ENCODE data around the gene RDH16. TPM values are rescaled to one million over a fixed set of nuclear protein-coding genes. Genes with fewer than 3 reads are reported as not detected.

RDH16 gene
- total RNA-seq, 3 donors from 2014 or later: 0.14 to 0.28 (median 0.19) TPM

- no peak for DNase-seq
- no peaks in the 10 kb centered on the region for H3K9me3 ChIP-seq
- TF ChIP-seq CTCF (IDR thresholded peaks at IDR 0.05): no peak
Observed at GRCh38 chr12:56932146-56932545, 25.3 kb downstream of the RDH16 start.

GRCh38 chr12:56931474-56931978, 25.9 kb downstream of the RDH16 start:
- DNase-seq: peak in 1 of 3 donors; percentile 38
- no peaks in the 10 kb centered on the region for H3K4me1 ChIP-seq (ENCODE audit: low read depth)
- H3K9me3 ChIP-seq: no peaks in the 10 kb centered on the region
- intact Hi-C loops (cut with DNase I, micrococcal nuclease): no loop called here
- H3K4me3 ChIP-seq: no peak overlapping the region
- peak; percentile 50 for ATAC-seq
- no peaks in the 10 kb centered on the region for H3K36me3 ChIP-seq (ENCODE audit: low read depth)
- no peak for TF ChIP-seq CTCF (IDR thresholded peaks at IDR 0.05)

More at GRCh38 chr12:56932146-56932545, 25.3 kb downstream of the RDH16 start:
- Histone ChIP-seq H3K4me1 (ENCODE audit: low read depth) (no peaks in the 10 kb centered on the region), H3K4me3 (no peak overlapping the region), H3K36me3 (ENCODE audit: low read depth) (no peaks in the 10 kb centered on the region)
- no peak for ATAC-seq
- intact Hi-C loops (cut with DNase I, micrococcal nuclease): no loop called here

DNA sequence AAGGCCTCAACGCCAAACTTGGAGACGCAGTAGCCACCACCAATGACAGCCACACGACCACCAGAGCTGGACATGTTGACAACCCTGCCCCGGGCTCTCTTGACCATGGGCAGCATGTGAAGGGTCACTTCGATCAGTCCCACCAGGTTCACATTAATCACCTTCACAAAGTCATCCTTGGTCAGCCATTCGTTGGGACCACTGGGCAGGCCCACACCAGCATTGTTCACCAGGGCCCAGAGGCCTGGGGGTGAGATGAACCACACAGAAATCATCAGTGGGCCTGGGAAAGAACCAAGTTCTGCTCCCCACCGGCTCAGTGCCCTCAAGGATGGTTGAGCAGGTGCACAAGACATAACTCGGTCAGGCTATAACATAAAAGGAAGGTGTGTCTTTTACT, 27.2 kb downstream of the RDH16 start:
- Histone ChIP-seq H3K9me3 (no peaks in the 10 kb centered on the region), H3K4me3 (no peak overlapping the region), H3K4me1 (ENCODE audit: low read depth) (no peaks in the 10 kb centered on the region), H3K36me3 (ENCODE audit: low read depth) (no peaks in the 10 kb centered on the region)
- no peak for DNase-seq
- no peak for TF ChIP-seq CTCF (IDR thresholded peaks at IDR 0.05)
- no peak for ATAC-seq
- intact Hi-C loops (cut with DNase I, micrococcal nuclease): no loop called here

DNA sequence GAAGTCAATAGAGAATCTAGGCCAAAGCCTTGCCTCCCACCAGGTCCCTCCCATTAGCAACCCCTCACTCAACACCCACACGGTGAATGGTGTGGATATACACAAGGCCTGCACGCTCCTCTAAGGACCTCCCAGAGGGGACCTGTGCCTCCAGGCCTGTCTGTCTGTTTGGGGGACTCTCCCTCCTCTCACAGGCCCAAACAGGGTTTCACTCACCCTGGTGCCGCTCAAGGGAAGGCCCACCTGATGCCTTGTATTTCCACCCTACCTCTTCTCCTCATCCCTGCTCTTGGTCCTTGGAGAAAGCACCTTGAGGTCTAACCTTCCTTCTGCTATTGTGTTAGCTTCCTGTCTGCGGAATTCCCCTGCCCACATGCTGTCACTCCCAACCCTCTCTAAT, 27.6 kb downstream of the RDH16 start:
- H3K4me3 ChIP-seq: no peak overlapping the region
- no peaks in the 10 kb centered on the region for H3K36me3 ChIP-seq (ENCODE audit: low read depth)
- intact Hi-C loops (cut with DNase I, micrococcal nuclease): no loop called here
- no peak for ATAC-seq
- no peak for TF ChIP-seq CTCF (IDR thresholded peaks at IDR 0.05)
- H3K4me1 ChIP-seq (ENCODE audit: low read depth): no peaks in the 10 kb centered on the region
- no peak for DNase-seq
- H3K9me3 ChIP-seq: no peaks in the 10 kb centered on the region

DNA sequence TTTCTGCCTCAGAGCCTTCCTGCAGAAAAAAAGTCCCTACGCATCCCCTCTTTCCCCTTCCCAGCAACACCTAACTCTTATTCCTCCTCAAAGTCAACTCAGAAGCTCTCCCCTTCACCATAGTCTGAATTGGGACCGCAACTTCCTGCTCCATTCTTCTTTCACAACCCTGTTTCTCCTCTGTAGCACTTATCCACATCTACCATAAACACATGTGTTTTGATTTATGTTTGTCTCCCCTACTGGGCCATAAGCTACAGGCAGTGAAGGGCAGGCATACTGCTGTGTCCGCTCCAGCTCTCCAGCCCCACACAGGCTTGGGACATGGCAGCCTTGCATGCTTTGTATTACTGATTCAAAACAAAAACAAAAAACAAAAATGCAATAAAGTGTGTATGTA, 29.1 kb downstream of the RDH16 start:
- intact Hi-C loops (cut with DNase I, micrococcal nuclease): no loop called here
- Histone ChIP-seq H3K36me3 (ENCODE audit: low read depth) (no peaks in the 10 kb centered on the region), H3K4me1 (ENCODE audit: low read depth) (no peaks in the 10 kb centered on the region), H3K9me3 (no peaks in the 10 kb centered on the region), H3K4me3 (no peak overlapping the region)
- no peak for ATAC-seq
- no peak for DNase-seq
- TF ChIP-seq CTCF (IDR thresholded peaks at IDR 0.05): no peak

DNA sequence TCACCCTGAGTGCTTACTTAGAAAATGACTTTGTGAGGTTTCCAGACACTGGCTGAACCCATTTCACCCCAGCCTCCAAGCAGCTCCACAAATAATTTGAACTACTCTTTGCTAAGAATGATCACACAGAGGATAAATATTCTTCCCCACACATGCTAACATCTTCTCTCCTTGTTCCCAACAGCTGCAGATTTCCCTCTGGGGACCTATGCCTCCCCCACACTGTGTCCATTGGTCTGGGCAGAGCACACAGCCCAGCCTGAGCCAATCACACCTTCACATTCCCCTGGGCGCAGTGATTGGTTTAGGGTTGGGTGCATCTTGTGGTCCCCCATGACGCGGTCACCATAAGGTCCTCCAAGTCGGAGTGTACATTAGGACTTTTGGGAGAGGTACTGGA, 30.1 kb downstream of the RDH16 start:
- no peak for DNase-seq
- ATAC-seq: no peak
- Histone ChIP-seq H3K4me1 (ENCODE audit: low read depth) (no peaks in the 10 kb centered on the region), H3K4me3 (no peak overlapping the region), H3K9me3 (no peaks in the 10 kb centered on the region), H3K36me3 (ENCODE audit: low read depth) (no peaks in the 10 kb centered on the region)
- TF ChIP-seq CTCF (IDR thresholded peaks at IDR 0.05): no peak
- intact Hi-C loops (cut with DNase I, micrococcal nuclease): no loop called here
